Stimulated activated CD8-positive, alpha-beta memory T cell treated with anti-CD3 and anti-CD28 coated beads, Interleukin-7, amount 100 ng/mL, for 1 hour (primary cell): ENCODE data around the gene ANKEF1.

ENCODE experiments used
- DNase-seq, 2 donors: peaks; one replicate each; pipeline ENCODE4 v3.0.0-alpha.2; 2020; ENCODE audit warnings: low read depth in 2 of 2

Gene ANKEF1

DNA sequence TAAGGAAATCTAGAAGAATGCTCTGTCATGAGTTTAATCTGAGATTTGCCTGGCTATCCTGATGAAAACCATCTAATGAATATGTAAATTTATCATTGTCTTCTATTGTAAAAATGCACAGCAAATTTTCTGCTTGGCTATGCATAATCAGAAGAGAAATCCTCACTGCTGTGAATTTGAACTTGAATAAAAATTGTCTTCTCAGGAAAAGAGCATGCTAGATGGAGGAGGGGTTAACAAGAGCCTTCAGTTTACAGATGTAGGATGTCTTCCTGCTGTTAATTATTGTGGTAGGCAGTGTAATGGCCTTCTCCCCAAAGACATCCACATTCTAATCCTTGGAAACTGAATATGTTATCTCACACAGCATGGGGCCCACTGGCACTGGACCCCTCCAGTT, 45.8 kb downstream of the ANKEF1 start:
- DNase-seq: no peak

DNA sequence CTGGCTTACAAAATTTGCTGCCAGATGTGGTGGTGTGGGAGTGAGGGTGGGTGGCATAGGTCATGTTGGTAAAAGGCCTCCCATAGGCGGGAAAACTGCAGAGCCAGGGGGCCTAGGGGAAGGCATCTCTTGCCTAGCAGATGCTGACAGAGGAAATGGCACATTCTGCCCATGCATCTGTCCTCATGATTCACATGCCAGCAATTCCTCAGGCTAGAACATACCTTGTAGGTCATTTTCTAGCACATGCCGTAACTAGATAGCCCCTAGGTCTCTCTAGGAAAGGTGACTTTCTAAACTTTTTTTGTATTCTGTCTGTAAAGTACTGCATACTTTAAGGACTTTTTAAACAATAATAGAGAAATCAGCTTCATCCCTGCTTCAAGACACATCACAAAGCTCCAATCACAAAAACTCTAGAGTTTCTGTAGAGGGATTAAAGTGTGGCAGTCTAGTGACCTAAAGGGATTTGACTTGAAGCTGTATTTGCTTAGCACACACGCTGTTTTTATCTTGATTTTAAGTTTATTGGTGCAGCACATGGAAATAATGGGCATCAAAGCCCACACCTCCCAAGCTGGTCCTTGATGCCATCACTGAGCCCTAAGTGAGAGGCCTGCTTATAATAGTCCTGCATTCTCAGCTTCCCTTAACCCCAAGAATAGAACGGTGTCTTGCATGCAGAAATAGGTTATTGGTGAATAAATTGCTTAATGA, 55.2 kb downstream of the ANKEF1 start:
- DNase-seq: no peak

DNA sequence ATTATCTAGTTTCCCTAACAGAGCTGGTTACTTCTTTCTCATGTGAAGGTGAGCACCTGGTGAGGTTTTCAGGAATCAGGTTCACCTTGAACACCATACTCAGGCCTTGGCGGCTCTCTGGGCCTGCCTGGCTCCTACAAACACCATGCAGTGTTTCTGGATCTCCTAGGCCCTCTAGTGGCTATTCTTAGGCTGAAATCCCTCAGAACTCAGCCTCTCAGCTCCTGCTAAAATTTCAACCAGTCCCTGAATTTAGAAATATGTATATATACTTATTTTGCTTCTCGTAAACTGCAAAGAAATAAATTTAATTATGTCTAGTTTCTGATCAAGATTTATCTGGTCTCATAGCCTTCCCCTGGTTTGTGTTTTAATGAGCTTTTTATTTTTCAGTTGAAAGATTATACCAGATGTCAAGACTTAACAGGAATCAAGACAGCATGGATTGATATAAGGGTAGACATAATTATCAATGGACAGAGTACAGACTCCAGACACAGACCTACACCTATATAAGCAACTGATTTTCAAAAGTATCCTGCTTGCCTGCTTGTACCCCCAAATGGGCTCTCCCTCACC, 55.9 kb downstream of the ANKEF1 start:
- DNase-seq: no peak

DNA sequence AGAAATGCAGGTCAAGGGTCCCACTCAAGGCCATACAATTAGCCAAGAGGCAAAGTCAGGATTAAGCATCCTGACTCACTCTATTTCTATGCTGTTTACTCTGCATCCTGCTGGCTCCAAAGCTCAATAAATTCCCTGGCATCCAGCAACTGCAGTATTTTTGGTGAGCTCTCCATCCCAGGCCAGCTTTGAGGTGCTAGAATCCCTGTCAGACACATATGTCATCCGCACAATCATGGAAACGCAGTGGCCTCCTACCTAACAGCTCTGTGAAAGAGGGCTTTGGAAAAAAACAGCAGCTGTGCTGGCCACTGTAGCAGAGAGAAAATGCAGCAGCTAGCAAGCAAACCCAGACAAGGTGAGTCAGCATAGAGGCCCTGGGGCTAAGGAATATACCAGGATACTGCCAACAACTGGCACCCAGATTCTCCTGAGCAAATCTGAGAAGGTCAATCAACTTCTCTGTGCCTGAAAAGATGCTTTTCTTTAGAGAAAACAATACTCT, 58.4 kb downstream of the ANKEF1 start:
- DNase-seq: no peak

DNA sequence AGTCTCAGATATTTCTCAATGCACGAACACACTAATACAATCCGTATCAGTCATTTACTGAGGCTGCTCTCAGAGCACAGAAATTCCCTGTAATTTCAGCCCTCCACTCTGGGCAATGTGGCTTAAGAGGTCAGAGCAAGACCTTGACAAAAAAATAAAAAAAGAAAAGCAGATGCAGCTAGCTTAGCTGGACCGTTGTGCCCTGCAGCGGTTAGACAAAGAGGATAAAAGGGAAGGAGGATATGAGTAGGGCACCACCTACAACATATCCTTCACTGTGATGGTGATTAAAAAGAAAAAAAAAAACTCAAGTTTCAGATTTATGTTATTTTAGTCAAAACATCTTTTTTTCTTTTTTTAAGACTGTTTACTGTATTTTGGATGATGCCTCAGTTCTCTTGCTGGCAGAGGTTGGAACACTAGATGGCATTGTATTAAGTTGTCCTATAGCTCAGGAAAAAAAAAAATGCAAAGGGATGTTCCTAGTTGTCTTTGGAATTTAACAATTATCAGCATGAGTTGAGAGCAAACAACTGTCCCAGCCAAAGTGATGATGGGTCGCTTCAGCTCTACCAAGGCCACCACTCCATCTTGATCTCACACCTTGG, 59.9 kb downstream of the ANKEF1 start:
- DNase-seq: no peak

DNA sequence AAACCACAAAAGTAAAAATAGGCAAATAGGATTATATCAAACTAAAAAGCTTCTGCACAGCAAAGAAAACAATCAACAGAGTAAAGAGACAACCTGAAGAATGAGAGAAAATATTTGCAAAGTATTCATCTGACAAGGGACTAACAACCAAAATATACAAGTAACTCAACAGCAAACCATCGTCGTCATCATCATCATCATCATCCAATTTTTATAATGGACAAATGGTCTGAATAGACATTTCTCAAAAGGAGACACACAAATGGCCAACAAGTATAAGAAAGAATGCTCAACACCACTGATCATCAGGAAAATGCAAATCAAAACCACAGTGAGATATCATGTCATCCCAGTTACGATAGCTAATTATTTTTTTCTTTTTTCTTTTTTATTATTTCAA, 62.0 kb downstream of the ANKEF1 start:
- no peak for DNase-seq

DNA sequence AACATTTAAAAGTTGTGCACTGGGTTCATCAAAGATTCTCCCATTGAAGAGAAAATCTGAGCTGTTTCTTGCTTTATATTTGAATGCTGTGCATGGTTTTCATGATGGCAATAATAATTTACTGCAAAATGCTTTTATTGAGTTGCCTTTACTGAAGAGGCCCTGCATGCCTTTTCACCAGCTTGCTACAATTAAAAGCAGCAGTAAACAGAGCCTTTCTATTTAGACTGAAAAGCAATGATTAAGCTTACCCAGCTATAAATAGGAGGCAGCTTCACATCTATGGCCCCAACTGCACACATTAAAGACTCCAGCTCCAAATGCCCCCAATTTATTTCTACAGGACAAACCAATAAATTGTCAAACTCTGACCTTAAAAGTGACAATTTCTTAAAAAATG, 70.3 kb downstream of the ANKEF1 start:
- no peak for DNase-seq
